H1 (cell line): ENCODE measurements around the gene SSTR3.

ENCODE experiments used
- CBX5 ChIP-seq: fragments of 300-800, 300-1000 bp; sonication (generic); IDR thresholded peaks from 2 replicates; pipeline ENCODE4 v1.7.1; 2016; ENCODE audit warnings: antibody characterized with exemption, low read length, low read depth
- CEBPB ChIP-seq: IDR thresholded peaks from 2 replicates; pipeline ENCODE4 v1.6.1; 2012; ENCODE audit warnings: low read depth, low read length
- CHD2 ChIP-seq: IDR thresholded peaks from 2 replicates; pipeline ENCODE4 v1.6.1; 2012; ENCODE audit warnings: low read length, improper control_type of control experiment
- CTCF ChIP-seq, 3 experiments: IDR thresholded peaks; 1 replicate in 2 of 3; 2 replicates in 1 of 3; pipeline versions ENCODE4 v1.5.1 to v1.6.1; 2011; ENCODE audit warnings: low read length in 3 of 3, mild to moderate bottlenecking in 3 of 3, inconsistent platforms in 2 of 3, low read depth in 1 of 3, moderate library complexity in 1 of 3; ENCODE audit not compliant: insufficient read depth in 1 of 3; ENCODE audit errors: control extremely low read depth in 1 of 3
- EP300 ChIP-seq, 2 experiments: IDR thresholded peaks; 1 replicate in 1 of 2; 2 replicates in 1 of 2; pipeline ENCODE4 v1.6.1; 2011 to 2012; ENCODE audit warnings: low read depth in 2 of 2, low read length in 2 of 2, mild to moderate bottlenecking in 2 of 2, borderline replicate concordance in 1 of 2, inconsistent platforms in 1 of 2, moderate library complexity in 1 of 2
- JUND ChIP-seq: IDR thresholded peaks from 2 replicates; pipeline ENCODE4 v1.6.1; 2011; ENCODE audit warnings: mild to moderate bottlenecking, improper control_type of control experiment, low read length
- KDM1A ChIP-seq: fragments of 200-600, 300-600 bp; sonication (generic); IDR thresholded peaks from 2 replicates; pipeline ENCODE4 v1.7.1; 2016; ENCODE audit warnings: mild to moderate bottlenecking, low read length, borderline replicate concordance
- MAFK ChIP-seq: IDR thresholded peaks from 2 replicates; pipeline ENCODE4 v1.6.1; 2012; ENCODE audit warnings: low read depth, mild to moderate bottlenecking, improper control_type of control experiment, low read length
- POLR2A ChIP-seq, 2 experiments: IDR thresholded peaks; 1 replicate in 1 of 2; 2 replicates in 1 of 2; pipeline ENCODE4 v1.6.1; 2011; ENCODE audit warnings: low read depth in 2 of 2, low read length in 2 of 2, mild to moderate bottlenecking in 2 of 2; ENCODE audit errors: control extremely low read depth in 1 of 2
- POLR2AphosphoS5 ChIP-seq: IDR thresholded peaks from 2 replicates; pipeline ENCODE4 v1.6.1; 2011; ENCODE audit warnings: low read depth, low read length
- RAD21 ChIP-seq, 2 experiments: IDR thresholded peaks in 1 of 2; conservative IDR thresholded peaks in 1 of 2; 2 replicates each; pipeline ENCODE4 v1.6.1; 2011; ENCODE audit warnings: low read depth in 2 of 2, low read length in 2 of 2, improper control_type of control experiment in 1 of 2, inconsistent platforms in 1 of 2, mild to moderate bottlenecking in 1 of 2, moderate library complexity in 1 of 2
- TAF1 ChIP-seq: IDR thresholded peaks from 2 replicates; pipeline ENCODE4 v1.6.1; 2011; ENCODE audit warnings: mild to moderate bottlenecking, low read depth, low read length
- TCF12 ChIP-seq: IDR thresholded peaks from 2 replicates; pipeline ENCODE4 v1.6.1; 2011; ENCODE audit warnings: low read depth, mild to moderate bottlenecking, low read length
- USF2 ChIP-seq: IDR thresholded peaks from 2 replicates; pipeline ENCODE4 v1.6.1; 2011; ENCODE audit warnings: low read length, improper control_type of control experiment

- TF ChIP-seq CBX5 = no peak
- TF ChIP-seq CTCF (IDR thresholded peaks at IDR 0.05; ENCODE audit: control extremely low read depth in 1 of 3, insufficient read depth in 1 of 3, low read depth in 1 of 3, low read length in 3 of 3) = no peak
- no peak for TF ChIP-seq KDM1A
- no peak for TF ChIP-seq POLR2A (IDR thresholded peaks at IDR 0.05; ENCODE audit: control extremely low read depth in 1 of 2, low read depth in 2 of 2, low read length in 2 of 2)
- no peak for TF ChIP-seq JUND
- TF ChIP-seq POLR2AphosphoS5 = no peak
- no peak for TF ChIP-seq TAF1
- no peak for TF ChIP-seq TCF12
- TF ChIP-seq RAD21 (IDR thresholded peaks at IDR 0.05 in 1 of 2, conservative IDR thresholded peaks at IDR 0.05 in 1 of 2; ENCODE audit: low read depth in 2 of 2, low read length in 2 of 2) = no peak
- no peak for TF ChIP-seq USF2
- TF ChIP-seq MAFK = no peak
- TF ChIP-seq CEBPB = no peak
- no peak for TF ChIP-seq CHD2
- TF ChIP-seq EP300 (IDR thresholded peaks at IDR 0.05; ENCODE audit: borderline replicate concordance in 1 of 2, low read depth in 2 of 2, low read length in 2 of 2) = no peak
These were observed 30.6 kb downstream of the SSTR3 start for GRCh38 chr22:37181681-37182080.
